ENCODE measurements around the gene P2RY2. TPM values are rescaled to one million over a fixed set of nuclear protein-coding genes. Genes with fewer than 3 reads are reported as not detected.

The P2RY2 gene
- total RNA-seq, 1 donor from 2014 or later: 19.8 TPM

- peak; percentile 61 for DNase-seq
- Histone ChIP-seq H3K4me1 (peaks cover 73% of the 10 kb centered on the region), H3K4me3 (peak overlapping the region; percentile 11), H3K27ac (replicated peaks) (peak overlapping the region; percentile 86), H3K36me3 (no peaks in the 10 kb centered on the region), H3K27me3 (ENCODE audit: low read depth) (no peaks in the 10 kb centered on the region), H3K9me3 (replicated peaks) (no peaks in the 10 kb centered on the region)
- no peak for TF ChIP-seq CTCF (IDR thresholded peaks at IDR 0.05; ENCODE audit: borderline replicate concordance)
- intact Hi-C loops (cut with micrococcal nuclease): loop anchor here (5.0 kb wide), 1 partner anchor 345 kb away; no protein-coding TSS in a partner anchor
Measured at GRCh38 chr11:73177380-73177777, 40.7 kb upstream of the P2RY2 start.

- Histone ChIP-seq H3K9me3 (replicated peaks) (no peaks in the 10 kb centered on the region), H3K27me3 (ENCODE audit: low read depth) (no peaks in the 10 kb centered on the region), H3K4me3 (peak overlapping the region; percentile 11), H3K4me1 (peaks cover 71% of the 10 kb centered on the region), H3K27ac (replicated peaks) (peak overlapping the region; percentile 86), H3K36me3 (no peaks in the 10 kb centered on the region)
- intact Hi-C loops (cut with micrococcal nuclease): loop anchor here (5.0 kb wide), 1 partner anchor 346 kb away; no protein-coding TSS in a partner anchor
- peak; percentile 85 for TF ChIP-seq CTCF (IDR thresholded peaks at IDR 0.05; ENCODE audit: borderline replicate concordance)
- DNase-seq: peak; percentile 84
Measured at GRCh38 chr11:73177778-73178539, 40.1 kb upstream of the P2RY2 start.

GRCh38 chr11:73178681-73179080, 39.4 kb upstream of the P2RY2 start:
- DNase-seq: no peak
- H3K36me3 ChIP-seq: no peaks in the 10 kb centered on the region

GRCh38 chr11:73182824-73183321, 35.2 kb upstream of the P2RY2 start:
- peak; percentile 60 for DNase-seq
- intact Hi-C loops (cut with micrococcal nuclease): loop anchor here (10.0 kb wide), 2 partner anchors 62 to 458 kb away; no protein-coding TSS in a partner anchor
- peak overlapping the region; percentile 90 for H3K27ac ChIP-seq (replicated peaks)
- H3K4me3 ChIP-seq: peak overlapping the region; percentile 61
- no peaks in the 10 kb centered on the region for H3K36me3 ChIP-seq
- peak; percentile 50 for TF ChIP-seq CTCF (IDR thresholded peaks at IDR 0.05; ENCODE audit: borderline replicate concordance)
- no peaks in the 10 kb centered on the region for H3K9me3 ChIP-seq (replicated peaks)
- H3K4me1 ChIP-seq: peaks cover 51% of the 10 kb centered on the region
- H3K27me3 ChIP-seq (ENCODE audit: low read depth): no peaks in the 10 kb centered on the region

More at GRCh38 chr11:73178681-73179080, 39.4 kb upstream of the P2RY2 start:
- Histone ChIP-seq H3K27ac (replicated peaks) (peak overlapping the region; percentile 86), H3K4me1 (peaks cover 71% of the 10 kb centered on the region), H3K27me3 (ENCODE audit: low read depth) (no peaks in the 10 kb centered on the region), H3K9me3 (replicated peaks) (no peaks in the 10 kb centered on the region), H3K4me3 (no peak overlapping the region)
- intact Hi-C loops (cut with micrococcal nuclease): loop anchor here (5.0 kb wide), 1 partner anchor 346 kb away; no protein-coding TSS in a partner anchor
- TF ChIP-seq CTCF (IDR thresholded peaks at IDR 0.05; ENCODE audit: borderline replicate concordance): no peak

- peak overlapping the region; percentile 21 for H3K27ac ChIP-seq (replicated peaks)
- intact Hi-C loops (cut with micrococcal nuclease): loop anchor here (10.0 kb wide), 2 partner anchors 60 to 460 kb away; no protein-coding TSS in a partner anchor
- no peaks in the 10 kb centered on the region for H3K9me3 ChIP-seq (replicated peaks)
- TF ChIP-seq CTCF (IDR thresholded peaks at IDR 0.05; ENCODE audit: borderline replicate concordance): peak; percentile 92
- DNase-seq: peak; percentile 68
- peaks cover 66% of the 10 kb centered on the region for H3K4me1 ChIP-seq
- H3K4me3 ChIP-seq: no peak overlapping the region
- no peaks in the 10 kb centered on the region for H3K36me3 ChIP-seq
- H3K27me3 ChIP-seq (ENCODE audit: low read depth): no peaks in the 10 kb centered on the region
Measured at GRCh38 chr11:73184953-73185671, 33.0 kb upstream of the P2RY2 start.

All from left ventricle myocardium inferior (tissue), 1 donor.